ENCODE data around the gene ANO6.

Gene ANO6

GRCh38 chr12:45292486-45293195 lies 76.7 kb downstream of the ANO6 start:
- Histone ChIP-seq H3K27me3 (ENCODE audit: insufficient read depth, insufficient read length) (no peaks in the 10 kb centered on the region), H3K9ac (ENCODE audit: insufficient read length, low read depth) (no peak overlapping the region), H3K36me3 (ENCODE audit: insufficient read depth, insufficient read length, low read length) (peaks cover 9% of the 10 kb centered on the region), H3K9me3 (ENCODE audit: insufficient read depth, low read length) (no peaks in the 10 kb centered on the region), H3K4me3 (ENCODE audit: insufficient read length, low read depth) (no peak overlapping the region), H3K4me1 (ENCODE audit: insufficient read depth, insufficient read length) (no peaks in the 10 kb centered on the region)
- DNase-seq (ENCODE audit: low read depth, low spot score) = no peak
- TF ChIP-seq YY1 (IDR thresholded peaks at IDR 0.05; ENCODE audit: insufficient read depth, insufficient read length) (no peak), ZNF274 (IDR thresholded peaks at IDR 0.05; ENCODE audit: low read depth, low read length) (no peak), SUZ12 (IDR thresholded peaks at IDR 0.05; ENCODE audit: extremely low read depth, insufficient read depth, insufficient read length) (no peak)

GRCh38 chr12:45294906-45295305 lies 79.0 kb downstream of the ANO6 start:
- Histone ChIP-seq H3K4me1 (ENCODE audit: insufficient read depth, insufficient read length) (no peaks in the 10 kb centered on the region), H3K4me3 (ENCODE audit: insufficient read length, low read depth) (no peak overlapping the region), H3K9me3 (ENCODE audit: insufficient read depth, low read length) (no peaks in the 10 kb centered on the region), H3K9ac (ENCODE audit: insufficient read length, low read depth) (no peak overlapping the region), H3K36me3 (ENCODE audit: insufficient read depth, insufficient read length, low read length) (peaks cover 9% of the 10 kb centered on the region), H3K27me3 (ENCODE audit: insufficient read depth, insufficient read length) (no peaks in the 10 kb centered on the region)
- TF ChIP-seq YY1 (IDR thresholded peaks at IDR 0.05; ENCODE audit: insufficient read depth, insufficient read length) (no peak), ZNF274 (IDR thresholded peaks at IDR 0.05; ENCODE audit: low read depth, low read length) (no peak), SUZ12 (IDR thresholded peaks at IDR 0.05; ENCODE audit: extremely low read depth, insufficient read depth, insufficient read length) (no peak)
- no peak for DNase-seq (ENCODE audit: low read depth, low spot score)

- no peak overlapping the region for H3K9ac ChIP-seq (ENCODE audit: insufficient read length, low read depth)
- H3K9me3 ChIP-seq (ENCODE audit: insufficient read depth, low read length) = no peaks in the 10 kb centered on the region
- H3K4me1 ChIP-seq (ENCODE audit: insufficient read depth, insufficient read length) = no peaks in the 10 kb centered on the region
- DNase-seq (ENCODE audit: low read depth, low spot score) = no peak
- H3K4me3 ChIP-seq (ENCODE audit: insufficient read length, low read depth) = no peak overlapping the region
- peaks cover 6% of the 10 kb centered on the region for H3K36me3 ChIP-seq (ENCODE audit: insufficient read depth, insufficient read length, low read length)
- H3K27me3 ChIP-seq (ENCODE audit: insufficient read depth, insufficient read length) = no peaks in the 10 kb centered on the region
- no peak for TF ChIP-seq ZNF274 (IDR thresholded peaks at IDR 0.05; ENCODE audit: low read depth, low read length)
- TF ChIP-seq YY1 (IDR thresholded peaks at IDR 0.05; ENCODE audit: insufficient read depth, insufficient read length) = no peak
- TF ChIP-seq SUZ12 (IDR thresholded peaks at IDR 0.05; ENCODE audit: extremely low read depth, insufficient read depth, insufficient read length) = no peak
Measured at GRCh38 chr12:45296046-45296586, 80.2 kb downstream of the ANO6 start.

- peaks cover 15% of the 10 kb centered on the region for H3K36me3 ChIP-seq (ENCODE audit: insufficient read depth, insufficient read length, low read length)
- H3K4me1 ChIP-seq (ENCODE audit: insufficient read depth, insufficient read length) = no peaks in the 10 kb centered on the region
- H3K9ac ChIP-seq (ENCODE audit: insufficient read length, low read depth) = no peak overlapping the region
- H3K9me3 ChIP-seq (ENCODE audit: insufficient read depth, low read length) = no peaks in the 10 kb centered on the region
- TF ChIP-seq SUZ12 (IDR thresholded peaks at IDR 0.05; ENCODE audit: extremely low read depth, insufficient read depth, insufficient read length) (no peak), YY1 (IDR thresholded peaks at IDR 0.05; ENCODE audit: insufficient read depth, insufficient read length) (no peak), ZNF274 (IDR thresholded peaks at IDR 0.05; ENCODE audit: low read depth, low read length) (no peak)
- no peak for DNase-seq (ENCODE audit: low read depth, low spot score)
- no peaks in the 10 kb centered on the region for H3K27me3 ChIP-seq (ENCODE audit: insufficient read depth, insufficient read length)
- H3K4me3 ChIP-seq (ENCODE audit: insufficient read length, low read depth) = no peak overlapping the region
Measured at GRCh38 chr12:45298047-45298446, 82.2 kb downstream of the ANO6 start.

GRCh38 chr12:45298721-45299692 lies 83.1 kb downstream of the ANO6 start:
- no peak overlapping the region for H3K4me3 ChIP-seq (ENCODE audit: insufficient read length, low read depth)
- H3K4me1 ChIP-seq (ENCODE audit: insufficient read depth, insufficient read length) = no peaks in the 10 kb centered on the region
- DNase-seq (ENCODE audit: low read depth, low spot score) = no peak
- no peaks in the 10 kb centered on the region for H3K27me3 ChIP-seq (ENCODE audit: insufficient read depth, insufficient read length)
- TF ChIP-seq SUZ12 (IDR thresholded peaks at IDR 0.05; ENCODE audit: extremely low read depth, insufficient read depth, insufficient read length) (no peak), ZNF274 (IDR thresholded peaks at IDR 0.05; ENCODE audit: low read depth, low read length) (no peak), YY1 (IDR thresholded peaks at IDR 0.05; ENCODE audit: insufficient read depth, insufficient read length) (no peak)
- peaks cover 18% of the 10 kb centered on the region for H3K36me3 ChIP-seq (ENCODE audit: insufficient read depth, insufficient read length, low read length)
- H3K9me3 ChIP-seq (ENCODE audit: insufficient read depth, low read length) = no peaks in the 10 kb centered on the region
- H3K9ac ChIP-seq (ENCODE audit: insufficient read length, low read depth) = no peak overlapping the region

- no peak for DNase-seq (ENCODE audit: low read depth, low spot score)
- Histone ChIP-seq H3K36me3 (ENCODE audit: insufficient read depth, insufficient read length, low read length) (peaks cover 37% of the 10 kb centered on the region), H3K27me3 (ENCODE audit: insufficient read depth, insufficient read length) (no peaks in the 10 kb centered on the region), H3K4me1 (ENCODE audit: insufficient read depth, insufficient read length) (no peaks in the 10 kb centered on the region), H3K9ac (ENCODE audit: insufficient read length, low read depth) (no peak overlapping the region), H3K9me3 (ENCODE audit: insufficient read depth, low read length) (no peaks in the 10 kb centered on the region), H3K4me3 (ENCODE audit: insufficient read length, low read depth) (no peak overlapping the region)
- TF ChIP-seq ZNF274 (IDR thresholded peaks at IDR 0.05; ENCODE audit: low read depth, low read length) = no peak
- TF ChIP-seq YY1 (IDR thresholded peaks at IDR 0.05; ENCODE audit: insufficient read depth, insufficient read length) = no peak
- no peak for TF ChIP-seq SUZ12 (IDR thresholded peaks at IDR 0.05; ENCODE audit: extremely low read depth, insufficient read depth, insufficient read length)
Measured at GRCh38 chr12:45302621-45303369, 86.9 kb downstream of the ANO6 start.
